HepG2 (cell line): ENCODE results near the gene ZER1. TPM values are rescaled to one million over a fixed set of nuclear protein-coding genes. Genes with fewer than 3 reads are reported as not detected.

Experiments
- BCL3 ChIP-seq: sonication (generic); formaldehyde crosslinking; IDR thresholded peaks from 2 replicates; pipeline ENCODE4 v1.5.1; 2020; ENCODE audit warnings: mild to moderate bottlenecking, missing genetic modification reagents, moderate library complexity
- CEBPG ChIP-seq: IDR thresholded peaks from 2 replicates; pipeline ENCODE4 v1.6.1; 2016
- FOXO4 ChIP-seq: sonication (generic); formaldehyde crosslinking; conservative IDR thresholded peaks from 2 replicates; pipeline ENCODE4 v1.8.1; 2023; ENCODE audit warnings: missing genetic modification reagents
- KAT8 ChIP-seq: IDR thresholded peaks from 2 replicates; pipeline ENCODE4 v1.6.1; 2016; ENCODE audit warnings: missing genetic modification reagents, missing compliant biosample characterization
- KDM5B ChIP-seq: sonication (generic); formaldehyde crosslinking; IDR thresholded peaks from 2 replicates; pipeline ENCODE4 v1.4.0; 2020; ENCODE audit warnings: missing genetic modification reagents, mild to moderate bottlenecking, borderline replicate concordance
- KLF12 ChIP-seq: sonication (generic); formaldehyde crosslinking; IDR thresholded peaks from 2 replicates; pipeline ENCODE4 v1.4.0; 2020; ENCODE audit warnings: missing genetic modification reagents, borderline replicate concordance
- MYPOP ChIP-seq: sonication (generic); formaldehyde crosslinking; IDR thresholded peaks from 2 replicates; pipeline ENCODE4 v1.8.1; 2023; ENCODE audit warnings: mild to moderate bottlenecking, moderate library complexity, missing genetic modification reagents
- NFKBIZ ChIP-seq: IDR thresholded peaks from 2 replicates; pipeline ENCODE4 v1.6.1; 2018; ENCODE audit warnings: missing genetic modification reagents, missing compliant biosample characterization
- PPARG ChIP-seq: conservative IDR thresholded peaks from 2 replicates; pipeline ENCODE4 v1.6.1; 2016; ENCODE audit warnings: missing biosample characterization, missing genetic modification reagents
- RXRB ChIP-seq: IDR thresholded peaks from 2 replicates; pipeline ENCODE4 v1.6.1; 2016; ENCODE audit warnings: borderline replicate concordance, missing genetic modification reagents, missing compliant biosample characterization
- ZBTB3 ChIP-seq: sonication (generic); formaldehyde crosslinking; IDR thresholded peaks from 2 replicates; pipeline ENCODE4 v1.4.0; 2020; ENCODE audit warnings: low read depth, mild to moderate bottlenecking, moderate library complexity, missing genetic modification reagents, borderline replicate concordance
- ZNF225 ChIP-seq: sonication (generic); formaldehyde crosslinking; IDR thresholded peaks from 2 replicates; pipeline ENCODE4 v1.4.0; 2020; ENCODE audit warnings: mild to moderate bottlenecking, missing genetic modification reagents
- ZNF280D ChIP-seq: sonication (generic); formaldehyde crosslinking; IDR thresholded peaks from 2 replicates; pipeline ENCODE4 v1.5.1; 2020; ENCODE audit warnings: mild to moderate bottlenecking, missing genetic modification reagents
- ZNF513 ChIP-seq: sonication (generic); formaldehyde crosslinking; conservative IDR thresholded peaks from 2 replicates; pipeline ENCODE4 v1.5.0; 2020; ENCODE audit warnings: missing genetic modification reagents
- ZNF546 ChIP-seq: sonication (generic); formaldehyde crosslinking; conservative IDR thresholded peaks from 2 replicates; pipeline ENCODE4 v1.8.1; 2023; ENCODE audit warnings: mild to moderate bottlenecking, missing genetic modification reagents
- ZNF558 ChIP-seq: sonication (generic); formaldehyde crosslinking; IDR thresholded peaks from 2 replicates; pipeline ENCODE4 v1.9.0; 2022; ENCODE audit warnings: mild to moderate bottlenecking, missing genetic modification reagents, borderline replicate concordance
- ZNF570 ChIP-seq: sonication (generic); formaldehyde crosslinking; IDR thresholded peaks from 2 replicates; pipeline ENCODE4 v1.4.0; 2020; ENCODE audit warnings: mild to moderate bottlenecking, missing genetic modification reagents, borderline replicate concordance
- ZNF776 ChIP-seq: sonication (generic); formaldehyde crosslinking; IDR thresholded peaks from 2 replicates; pipeline ENCODE4 v1.4.0; 2020; ENCODE audit warnings: mild to moderate bottlenecking, missing genetic modification reagents
- ZZZ3 ChIP-seq: sonication (generic); formaldehyde crosslinking; IDR thresholded peaks from 2 replicates; pipeline ENCODE4 v1.4.0; 2020; ENCODE audit warnings: missing genetic modification reagents, mild to moderate bottlenecking, borderline replicate concordance
- polyA plus RNA-seq, 8 experiments: library from polyadenylated mRNA; depleted of rRNA in 3 of 8; stranded (reverse) in 7 of 8; unstranded in 1 of 8; fragments of >200 nt; fragmentation: Illumina TruSeq in 4 of 8; extraction: Trizol in 4 of 8; gene quantifications; 2 replicates each; pipeline versions ENCODE4 v1.2.1 to v1.2.3, GENCODE V29; 2011 to 2016; ENCODE audit warnings: low read depth in 4 of 8, missing spikeins in 1 of 8, mixed read lengths in 1 of 8; ENCODE audit not compliant: insufficient read depth in 1 of 8
- total RNA-seq, 5 experiments: library from RNA; depleted of rRNA; stranded (reverse); fragments of >200 nt; fragmentation: Illumina TruSeq; extraction: Trizol; gene quantifications; 2 replicates each; pipeline ENCODE4 v1.2.3, GENCODE V29; 2016; ENCODE audit warnings: low read depth in 1 of 5

The ZER1 gene
- total and polyA plus RNA-seq, 2 of the 13 experiments (the other 11 are each of a cell fraction or from before 2014, with no cell fraction given), result 7.7 to 40.0 TPM

- TF ChIP-seq ZNF513 (CRISPR knock-in tag) (no peak), NFKBIZ (CRISPR knock-in tag) (no peak), CEBPG (CRISPR knock-in tag) (0 out of 2 replicates have a peak, but pooled peaks have one; percentile 24), ZNF570 (no peak), ZBTB3 (no peak), MYPOP (no peak), ZNF280D (CRISPR knock-in tag) (no peak), BCL3 (CRISPR knock-in tag) (no peak), PPARG (CRISPR knock-in tag) (no peak), FOXO4 (0 out of 2 replicates have a peak, but pooled peaks have one; percentile 69), ZZZ3 (CRISPR knock-in tag) (no peak), ZNF558 (CRISPR knock-in tag) (0 out of 2 replicates have a peak, but pooled peaks have one; percentile 38), KAT8 (CRISPR knock-in tag) (no peak), KLF12 (no peak), ZNF776 (CRISPR knock-in tag) (no peak), RXRB (CRISPR knock-in tag) (no peak), ZNF225 (no peak), ZNF546 (CRISPR knock-in tag) (0 out of 2 replicates have a peak, but pooled peaks have one; percentile 3), KDM5B (CRISPR knock-in tag) (no peak)
Observed at GRCh38 chr9:128683340-128684064, 88.2 kb downstream of the ZER1 start (continued).
